Ascending aorta (tissue), 2 donors: ENCODE results near the gene TNFRSF4. TPM values are rescaled to one million over a fixed set of nuclear protein-coding genes. Genes with fewer than 3 reads are reported as not detected.

Source experiments
- DNase-seq, 2 donors: peaks; one replicate each; pipeline ENCODE4 v3.0.0-alpha.2; 2019; ENCODE audit warnings: low spot score in 2 of 2
- H3K27ac ChIP-seq, 2 donors: fragments of 200-600 bp; sonication (generic); one replicate each; pipeline ENCODE4 v1.5.1; 2016 to 2017; ENCODE audit warnings: mild to moderate bottlenecking in 1 of 2
- H3K27me3 ChIP-seq: fragments of 200-600 bp; sonication (generic); one replicate; pipeline ENCODE4 v1.5.1; 2017
- H3K36me3 ChIP-seq, 2 donors: fragments of 200-600 bp; sonication (generic); one replicate each; pipeline ENCODE4 v1.5.1; 2016
- H3K4me1 ChIP-seq, 2 donors: fragments of 200-600 bp; sonication (generic); one replicate each; pipeline ENCODE4 v1.5.1; 2016 to 2017; ENCODE audit warnings: mild to moderate bottlenecking in 1 of 2
- H3K4me3 ChIP-seq, 2 donors: fragments of 200-600 bp; sonication (generic); one replicate each; pipeline ENCODE4 v1.5.1; 2016 to 2017; ENCODE audit warnings: mild to moderate bottlenecking in 1 of 2
- H3K9me3 ChIP-seq, 2 donors: fragments of 200-600 bp; sonication (generic); one replicate each; pipeline ENCODE4 v1.5.1; 2016
- CTCF ChIP-seq, 3 experiments: fragments of 200-600 bp in 2 of 3; fragments of 450-650 bp in 1 of 3; sonication (generic) in 2 of 3; IDR thresholded peaks; one replicate each; pipeline ENCODE4 v1.5.1; 2016 to 2019; ENCODE audit warnings: antibody characterized with exemption in 3 of 3, mild to moderate bottlenecking in 1 of 3, moderate library complexity in 1 of 3
- intact Hi-C: fragments of 100-400 bp; cut with DNase I; formaldehyde crosslinking; loops from one replicate; pipeline ENCODE4 v1.15.1; 2023
- total RNA-seq: library from RNA; depleted of rRNA; stranded (reverse); fragments of >200 nt; gene quantifications from one replicate; pipeline ENCODE4 v1.1.0, GENCODE V29; 2016

The TNFRSF4 gene
- total RNA-seq, 1 donor from 2014 or later, result 4.8 TPM

GRCh38 chr1:1240348-1240732 lies 26.4 kb upstream of the TNFRSF4 start:
- Histone ChIP-seq H3K9me3 (no peaks in the 10 kb centered on the region), H3K27ac (no peak overlapping the region), H3K4me1 (no peaks in the 10 kb centered on the region), H3K27me3 (no peaks in the 10 kb centered on the region), H3K4me3 (no peak overlapping the region), H3K36me3 (no peaks in the 10 kb centered on the region)
- intact Hi-C loops, result no loop called here
- TF ChIP-seq CTCF (IDR thresholded peaks at IDR 0.05), result no peak
- no peak for DNase-seq

DNA sequence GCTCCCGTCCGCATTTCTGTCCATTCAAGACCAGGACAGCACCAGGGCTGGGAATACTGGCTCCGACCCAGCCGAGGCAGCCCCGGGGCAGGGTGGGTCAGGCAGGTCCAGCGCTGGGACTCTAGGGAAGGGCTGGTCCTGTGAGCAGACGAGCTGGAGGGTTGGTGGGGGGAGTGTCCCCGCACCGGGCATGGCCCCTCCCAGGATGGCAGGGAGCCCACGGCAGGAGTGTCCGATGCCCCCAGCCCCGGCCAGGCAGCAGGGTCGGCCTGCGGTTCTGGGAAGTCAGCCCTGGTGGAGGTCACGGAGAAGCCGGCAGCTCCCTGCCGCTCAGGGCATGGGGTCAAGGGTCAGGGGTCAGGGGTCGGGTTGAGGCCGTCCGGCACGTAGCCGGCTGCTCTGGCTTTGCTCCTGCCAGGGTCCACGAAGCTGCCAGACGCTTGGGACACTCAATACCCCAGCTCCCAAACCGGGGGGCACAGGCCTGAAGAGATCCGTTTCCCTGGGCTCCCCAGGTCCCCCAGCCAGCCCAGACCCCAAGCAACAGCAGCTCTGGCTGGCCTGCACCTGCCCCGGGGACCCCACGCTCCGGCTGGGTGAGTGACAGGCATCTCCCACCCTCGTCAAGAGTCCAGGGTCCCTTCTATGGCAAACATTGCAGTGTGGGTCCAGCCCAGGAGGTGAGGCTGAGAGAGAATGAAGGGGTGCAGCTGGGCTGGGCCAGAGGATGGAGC lies 25.8 kb upstream of the TNFRSF4 start:
- Histone ChIP-seq H3K27ac (no peak overlapping the region), H3K4me3 (no peak overlapping the region), H3K4me1 (no peaks in the 10 kb centered on the region), H3K9me3 (no peaks in the 10 kb centered on the region), H3K27me3 (no peaks in the 10 kb centered on the region), H3K36me3 (no peaks in the 10 kb centered on the region)
- intact Hi-C loops, result no loop called here
- DNase-seq, result no peak
- no peak for TF ChIP-seq CTCF (IDR thresholded peaks at IDR 0.05)

DNA sequence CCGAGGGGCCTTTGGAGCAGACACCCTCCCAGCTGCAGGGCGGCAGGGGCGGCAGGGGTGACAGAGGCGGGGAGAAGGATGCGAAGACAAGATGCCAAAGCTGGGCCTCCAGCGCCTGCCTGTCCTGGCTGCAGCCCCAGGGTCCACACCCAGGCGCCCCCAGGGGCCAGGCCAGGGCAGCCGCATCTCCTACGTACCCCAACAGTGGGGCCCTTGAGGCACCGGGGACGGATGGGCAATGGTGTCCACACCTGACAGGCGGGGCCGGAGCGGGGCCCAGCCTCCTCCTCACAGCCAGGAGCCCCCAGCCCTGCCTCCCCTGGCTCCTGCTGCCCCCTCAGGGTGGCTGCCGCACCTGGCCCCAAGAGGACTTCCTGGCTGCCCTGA lies 25.3 kb upstream of the TNFRSF4 start:
- no peaks in the 10 kb centered on the region for H3K4me1 ChIP-seq
- no peak overlapping the region for H3K4me3 ChIP-seq
- H3K27me3 ChIP-seq, result no peaks in the 10 kb centered on the region
- intact Hi-C loops, result no loop called here
- TF ChIP-seq CTCF (IDR thresholded peaks at IDR 0.05), result no peak
- H3K27ac ChIP-seq, result no peak overlapping the region
- no peaks in the 10 kb centered on the region for H3K9me3 ChIP-seq
- DNase-seq, result no peak
- no peaks in the 10 kb centered on the region for H3K36me3 ChIP-seq

- intact Hi-C loops, result no loop called here
- no peaks in the 10 kb centered on the region for H3K27me3 ChIP-seq
- H3K4me3 ChIP-seq, result no peak overlapping the region
- TF ChIP-seq CTCF (IDR thresholded peaks at IDR 0.05), result no peak
- no peaks in the 10 kb centered on the region for H3K36me3 ChIP-seq
- no peaks in the 10 kb centered on the region for H3K4me1 ChIP-seq
- no peak overlapping the region for H3K27ac ChIP-seq
- no peak for DNase-seq
- no peaks in the 10 kb centered on the region for H3K9me3 ChIP-seq
Measured at GRCh38 chr1:1238702-1239178, 24.8 kb upstream of the TNFRSF4 start.

DNA sequence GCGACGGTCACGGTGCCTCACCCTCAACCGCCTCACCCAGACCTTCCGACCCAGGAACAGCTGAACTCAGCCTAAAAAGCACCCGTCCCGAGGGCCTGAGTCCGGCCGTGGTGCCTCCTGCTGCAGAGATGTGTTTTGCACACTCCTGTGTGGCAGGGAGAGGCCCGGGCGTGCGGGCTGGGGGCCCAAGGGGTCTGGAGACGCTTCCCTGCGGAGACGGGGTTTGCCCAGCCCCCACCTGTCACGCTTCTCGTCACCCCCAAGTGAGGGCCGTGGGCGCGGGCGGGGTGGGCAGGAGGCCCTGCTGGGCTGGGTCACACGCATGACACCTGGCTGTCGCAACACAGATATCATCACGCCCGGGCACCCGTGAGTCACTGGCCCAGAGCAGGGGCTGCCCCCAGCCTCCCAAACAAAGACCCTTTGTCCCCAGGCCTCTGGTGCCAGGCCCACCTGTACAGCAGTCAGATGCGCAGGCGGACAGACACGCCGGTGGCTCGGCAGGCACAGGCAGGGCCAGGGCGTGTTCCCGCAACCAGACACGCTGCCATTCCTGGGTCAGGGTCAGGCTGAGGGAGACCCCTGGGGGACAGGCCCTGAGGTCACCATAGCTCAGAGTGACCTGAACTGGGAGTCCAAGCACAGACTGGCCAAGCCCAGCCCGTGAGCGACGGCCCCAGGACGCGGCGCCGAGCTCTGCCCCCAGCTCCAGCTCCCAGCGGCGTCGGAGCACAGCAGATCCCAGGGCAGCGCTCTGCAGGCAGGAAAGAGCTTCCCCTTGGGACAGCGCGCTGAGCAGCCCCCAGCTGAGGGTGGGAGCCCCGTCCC lies 24.1 kb upstream of the TNFRSF4 start:
- no peaks in the 10 kb centered on the region for H3K36me3 ChIP-seq
- no peak for DNase-seq
- intact Hi-C loops, result no loop called here
- H3K27me3 ChIP-seq, result no peaks in the 10 kb centered on the region
- H3K4me1 ChIP-seq, result peaks cover 1 to 2% of the 10 kb centered on the region in 2 donors
- H3K4me3 ChIP-seq, result no peak overlapping the region
- no peak overlapping the region for H3K27ac ChIP-seq
- no peaks in the 10 kb centered on the region for H3K9me3 ChIP-seq
- TF ChIP-seq CTCF (IDR thresholded peaks at IDR 0.05), result no peak
